OCI-LY7 (cell line): ENCODE results near the gene RPS6KA5. TPM values are rescaled to one million over a fixed set of nuclear protein-coding genes. Genes with fewer than 3 reads are reported as not detected.
"Not testable (repeated sequence)": the region's sequence is repeated elsewhere in the genome, so short reads cannot be mapped to it uniquely, and the experiment has no call there.

Source experiments
- BruUV-seq: library from RNA; stranded (reverse); fragments of 400-500 nt; replicated peaks from 2 replicates; lab custom pipeline; 2021; lab: Mats Ljungman, UMichigan
- CTCF ChIA-PET: fragments of 300-600 bp; sonication (Branson Sonifier 250); formaldehyde crosslinking; loops from one replicate; lab custom pipeline; 2022; ENCODE audit warnings: antibody characterized with exemption; ENCODE audit not compliant: unreplicated experiment; lab: Charles Lee
- POLR2A ChIA-PET: fragments of 300-600 bp; sonication (Branson Sonifier 250); formaldehyde crosslinking; loops from one replicate; lab custom pipeline; 2022; ENCODE audit warnings: antibody characterized with exemption; lab: Charles Lee
- DNase-seq: peaks from one replicate; pipeline ENCODE4 v3.0.0-alpha.2; 2015; ENCODE audit warnings: low spot score
- H2AFZ ChIP-seq: fragments of 200-600 bp; sonication (generic), shearing (Covaris generic); 2 replicates; pipeline ENCODE4 v1.6.1; 2014; ENCODE audit warnings: mild to moderate bottlenecking, antibody characterized with exemption, low read length, moderate library complexity
- H3K27ac ChIP-seq: fragments of 200-600 bp; sonication (generic); 2 replicates; pipeline ENCODE4 v1.5.1; 2014; ENCODE audit warnings: mixed run types, low read depth, mild to moderate bottlenecking, moderate library complexity, low read length, inconsistent platforms; ENCODE audit not compliant: poor library complexity, severe bottlenecking
- H3K36me3 ChIP-seq: fragments of 200-600 bp; sonication (generic); 2 replicates; pipeline ENCODE4 v1.6.1; 2014; ENCODE audit warnings: mild to moderate bottlenecking, antibody characterized with exemption, low read length, moderate library complexity, mixed read lengths; ENCODE audit not compliant: insufficient read depth
- H3K4me1 ChIP-seq: fragments of 200-600 bp; sonication (generic); 2 replicates; pipeline ENCODE4 v1.5.1; 2014; ENCODE audit warnings: mild to moderate bottlenecking, low read length; ENCODE audit not compliant: insufficient read depth, poor library complexity, severe bottlenecking
- H3K4me2 ChIP-seq: fragments of 200-600 bp; sonication (generic); 2 replicates; pipeline ENCODE4 v1.6.1; 2014; ENCODE audit warnings: mild to moderate bottlenecking, low read length
- H3K4me3 ChIP-seq: fragments of 200-600 bp; sonication (generic); 2 replicates; pipeline ENCODE4 v1.5.1; 2014; ENCODE audit warnings: mild to moderate bottlenecking, low read depth, low read length; ENCODE audit not compliant: poor library complexity, severe bottlenecking
- H3K79me2 ChIP-seq: fragments of 200-600 bp; sonication (generic); 2 replicates; pipeline ENCODE4 v1.6.1; 2016; ENCODE audit warnings: low read depth, mild to moderate bottlenecking, low read length, moderate library complexity, mixed read lengths; ENCODE audit not compliant: insufficient read depth
- H3K9me2 ChIP-seq: fragments of 200-600 bp; sonication (generic); 2 replicates; pipeline ENCODE4 v1.6.1; 2016; ENCODE audit warnings: mild to moderate bottlenecking, low read length, mixed read lengths; ENCODE audit not compliant: insufficient read depth
- H3K9me3 ChIP-seq: fragments of 200-600 bp; sonication (generic); 2 replicates; pipeline ENCODE4 v1.6.1; 2014; ENCODE audit warnings: mild to moderate bottlenecking, mixed run types, low read length, mixed read lengths
- H4K20me1 ChIP-seq: fragments of 200-600 bp; sonication (generic); 2 replicates; pipeline ENCODE4 v1.6.1; 2014; ENCODE audit warnings: mild to moderate bottlenecking, antibody characterized with exemption, low read length, moderate library complexity, mixed read lengths; ENCODE audit not compliant: insufficient read depth
- EZH2phosphoT487 ChIP-seq: fragments of 200-600 bp; sonication (generic); IDR thresholded peaks from 2 replicates; pipeline ENCODE4 v1.6.1; 2018; ENCODE audit warnings: low read depth, borderline replicate concordance, mild to moderate bottlenecking, mixed run types, antibody characterized with exemption, low read length, moderate library complexity, mixed read lengths
- intact Hi-C: fragments of 100-400 bp; cut with micrococcal nuclease; formaldehyde crosslinking; loops from one replicate; pipeline ENCODE4 v1.10.0; 2022; ENCODE audit not compliant: unreplicated experiment
- total RNA-seq, 2 experiments: library from RNA; depleted of rRNA in 1 of 2; stranded (reverse); fragments of >200 nt in 1 of 2; shearing (Covaris generic) in 1 of 2; gene quantifications; 2 replicates each; pipeline ENCODE4 v1.2.3, GENCODE V29; 2014 to 2022
- TF ChIP-seq, protein P1 (sequence below): fragments of 200-600 bp; sonication (generic); conservative IDR thresholded peaks from 2 replicates; pipeline ENCODE4 v1.5.1; 2014; ENCODE audit warnings: mild to moderate bottlenecking, antibody characterized with exemption, low read length, moderate library complexity, mixed read lengths

Gene RPS6KA5
- total RNA-seq, 2 experiments from 2014 or later: 9.6 to 12.7 TPM

DNA sequence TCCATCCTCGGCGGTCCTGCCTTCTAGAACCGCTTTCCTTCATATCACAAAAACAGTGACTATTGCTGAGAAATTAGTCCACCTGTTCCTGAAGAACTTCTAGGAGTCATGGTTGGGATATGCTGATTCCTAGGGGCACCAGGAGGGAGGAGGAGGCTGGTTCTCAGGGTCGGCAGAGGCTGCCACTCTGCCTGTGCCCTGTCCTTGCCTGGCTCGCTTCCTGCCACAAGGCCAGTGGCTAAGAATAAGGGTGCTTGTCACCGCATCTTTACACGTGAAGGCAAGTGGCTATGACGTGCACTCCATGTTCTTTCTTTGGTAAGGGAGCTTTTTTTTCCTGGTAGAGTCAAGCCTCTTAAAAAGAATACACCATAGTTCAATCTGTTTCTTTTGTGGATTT lies 34.7 kb upstream of the RPS6KA5 start:
- no peak for TF ChIP-seq EZH2phosphoT487
- TF ChIP-seq, protein P1, sequence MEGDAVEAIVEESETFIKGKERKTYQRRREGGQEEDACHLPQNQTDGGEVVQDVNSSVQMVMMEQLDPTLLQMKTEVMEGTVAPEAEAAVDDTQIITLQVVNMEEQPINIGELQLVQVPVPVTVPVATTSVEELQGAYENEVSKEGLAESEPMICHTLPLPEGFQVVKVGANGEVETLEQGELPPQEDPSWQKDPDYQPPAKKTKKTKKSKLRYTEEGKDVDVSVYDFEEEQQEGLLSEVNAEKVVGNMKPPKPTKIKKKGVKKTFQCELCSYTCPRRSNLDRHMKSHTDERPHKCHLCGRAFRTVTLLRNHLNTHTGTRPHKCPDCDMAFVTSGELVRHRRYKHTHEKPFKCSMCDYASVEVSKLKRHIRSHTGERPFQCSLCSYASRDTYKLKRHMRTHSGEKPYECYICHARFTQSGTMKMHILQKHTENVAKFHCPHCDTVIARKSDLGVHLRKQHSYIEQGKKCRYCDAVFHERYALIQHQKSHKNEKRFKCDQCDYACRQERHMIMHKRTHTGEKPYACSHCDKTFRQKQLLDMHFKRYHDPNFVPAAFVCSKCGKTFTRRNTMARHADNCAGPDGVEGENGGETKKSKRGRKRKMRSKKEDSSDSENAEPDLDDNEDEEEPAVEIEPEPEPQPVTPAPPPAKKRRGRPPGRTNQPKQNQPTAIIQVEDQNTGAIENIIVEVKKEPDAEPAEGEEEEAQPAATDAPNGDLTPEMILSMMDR: no peak
- ChIA-PET POLR2A (interaction anchor here (0.6 kb wide), 1 partner anchor 43 kb away, joined by 3 read pairs; no protein-coding TSS in a partner anchor), CTCF (no interaction called here)
- Histone ChIP-seq H3K9me3 (no peaks in the 10 kb centered on the region), H3K79me2 (no peaks in the 10 kb centered on the region), H3K27ac (no peak overlapping the region), H3K4me1 (no peaks in the 10 kb centered on the region), H3K9me2 (no peaks in the 10 kb centered on the region), H2AFZ (no peak overlapping the region), H3K4me3 (no peak overlapping the region), H3K36me3 (no peaks in the 10 kb centered on the region), H4K20me1 (no peaks in the 10 kb centered on the region), H3K4me2 (no peak overlapping the region)
- no TSS peak for BruUV-seq
- intact Hi-C loops: no loop called here
- no peak for DNase-seq

DNA sequence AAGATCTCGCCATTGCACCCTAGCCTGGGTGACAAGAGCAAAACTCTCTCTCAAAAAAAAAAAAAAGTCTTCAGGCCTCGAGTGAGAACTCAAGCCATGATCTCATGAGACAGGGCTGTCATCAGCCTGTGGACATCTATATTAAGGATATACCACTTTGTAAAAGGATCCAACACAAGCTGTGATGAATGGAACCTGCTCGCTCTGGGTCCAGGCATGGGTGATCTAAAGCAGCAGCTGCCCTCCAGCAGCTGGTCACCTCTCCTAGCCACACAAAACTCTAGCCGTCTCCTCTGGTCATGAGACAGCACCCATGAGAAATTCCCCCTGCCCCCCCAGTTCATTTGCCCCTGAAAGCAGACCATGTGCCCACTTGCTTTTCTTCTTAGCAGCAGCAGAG lies 34.3 kb upstream of the RPS6KA5 start:
- intact Hi-C loops: no loop called here
- Histone ChIP-seq H2AFZ (no peak overlapping the region), H3K36me3 (no peaks in the 10 kb centered on the region), H4K20me1 (no peaks in the 10 kb centered on the region), H3K4me2 (no peak overlapping the region), H3K79me2 (no peaks in the 10 kb centered on the region), H3K9me3 (no peaks in the 10 kb centered on the region), H3K4me1 (no peaks in the 10 kb centered on the region), H3K27ac (no peak overlapping the region), H3K9me2 (no peaks in the 10 kb centered on the region), H3K4me3 (no peak overlapping the region)
- no peak for DNase-seq
- BruUV-seq: no TSS peak
- ChIA-PET CTCF (no interaction called here), POLR2A (interaction anchor here (0.6 to 1.0 kb wide), 4 partner anchors 15 to 42 kb away, joined by 3 to 4 read pairs (median 4); partner anchors contain the start of gene DGLUCY)
- TF ChIP-seq, protein P1: no peak
- no peak for TF ChIP-seq EZH2phosphoT487

DNA sequence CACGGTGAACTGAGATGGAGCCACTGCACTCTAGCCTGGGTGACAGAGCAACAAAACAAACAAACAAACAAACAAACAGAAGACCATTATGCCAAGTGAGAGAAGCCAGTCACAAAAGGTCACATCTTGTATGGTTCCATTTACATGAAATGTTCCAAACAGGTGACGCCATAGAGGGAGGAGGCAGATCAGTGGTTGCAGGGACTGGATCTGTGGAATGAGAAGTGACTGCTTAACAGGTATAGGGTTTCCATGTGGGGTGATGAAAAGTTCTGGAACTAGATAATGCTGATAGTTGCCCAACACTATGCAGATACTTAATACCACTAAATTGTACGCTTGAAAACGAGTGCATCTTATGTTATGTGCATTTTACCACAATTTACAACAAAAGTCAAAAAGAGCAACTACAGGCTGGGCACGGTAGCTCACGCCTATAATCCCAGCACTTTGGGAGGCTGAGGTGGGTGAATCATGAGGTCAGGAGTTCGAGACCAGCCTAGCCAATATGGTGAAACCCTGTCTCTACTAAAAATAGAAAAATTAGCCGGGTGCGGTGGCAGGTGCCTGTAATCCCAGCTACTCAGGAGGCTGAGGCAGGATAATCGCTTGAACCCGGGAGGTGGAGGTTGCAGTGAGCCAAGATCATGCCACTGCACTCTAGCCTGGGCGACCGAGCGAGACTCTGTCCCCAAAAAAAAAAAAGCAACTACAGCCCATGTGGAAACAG lies 33.5 kb upstream of the RPS6KA5 start:
- DNase-seq, H2AFZ ChIP-seq, H3K79me2 ChIP-seq, H4K20me1 ChIP-seq, intact Hi-C loops, BruUV-seq, H3K36me3 ChIP-seq, H3K9me2 ChIP-seq, H3K4me2 ChIP-seq, H3K9me3 ChIP-seq, H3K4me1 ChIP-seq, H3K27ac ChIP-seq, CTCF ChIA-PET, H3K4me3 ChIP-seq: not testable (repeated sequence)
- POLR2A ChIA-PET: interaction anchor here (0.7 to 1.0 kb wide), 3 partner anchors 14 to 33 kb away, joined by 3 to 4 read pairs (median 4); partner anchors contain the start of gene DGLUCY
